ENCODE measurements around the gene CBL. TPM values are rescaled to one million over a fixed set of nuclear protein-coding genes. Genes with fewer than 3 reads are reported as not detected.

The CBL gene
- total RNA-seq, 4 donors from 2014 or later: 20.2 to 29.2 (median 25.1) TPM

GRCh38 chr11:119316729-119317591 lies 110.8 kb downstream of the CBL start, which contains the start of gene MCAM:
Gene MCAM, minus strand, starts transcription at chr11:119317130. Its CDS starts 29 bp downstream, at chr11:119317101.
- no peaks in the 10 kb centered on the region for H3K27me3 ChIP-seq
- H3K27ac ChIP-seq: peak within 1 kb of the TSS; percentile 90 to 99 (median 98)
- peaks cover 0 to 31% of the 10 kb centered on the region in 2 donors for H3K36me3 ChIP-seq
- TF ChIP-seq, protein P1, sequence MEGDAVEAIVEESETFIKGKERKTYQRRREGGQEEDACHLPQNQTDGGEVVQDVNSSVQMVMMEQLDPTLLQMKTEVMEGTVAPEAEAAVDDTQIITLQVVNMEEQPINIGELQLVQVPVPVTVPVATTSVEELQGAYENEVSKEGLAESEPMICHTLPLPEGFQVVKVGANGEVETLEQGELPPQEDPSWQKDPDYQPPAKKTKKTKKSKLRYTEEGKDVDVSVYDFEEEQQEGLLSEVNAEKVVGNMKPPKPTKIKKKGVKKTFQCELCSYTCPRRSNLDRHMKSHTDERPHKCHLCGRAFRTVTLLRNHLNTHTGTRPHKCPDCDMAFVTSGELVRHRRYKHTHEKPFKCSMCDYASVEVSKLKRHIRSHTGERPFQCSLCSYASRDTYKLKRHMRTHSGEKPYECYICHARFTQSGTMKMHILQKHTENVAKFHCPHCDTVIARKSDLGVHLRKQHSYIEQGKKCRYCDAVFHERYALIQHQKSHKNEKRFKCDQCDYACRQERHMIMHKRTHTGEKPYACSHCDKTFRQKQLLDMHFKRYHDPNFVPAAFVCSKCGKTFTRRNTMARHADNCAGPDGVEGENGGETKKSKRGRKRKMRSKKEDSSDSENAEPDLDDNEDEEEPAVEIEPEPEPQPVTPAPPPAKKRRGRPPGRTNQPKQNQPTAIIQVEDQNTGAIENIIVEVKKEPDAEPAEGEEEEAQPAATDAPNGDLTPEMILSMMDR (IDR thresholded peaks at IDR 0.05): no peak
- no peak for TF ChIP-seq EP300 (IDR thresholded peaks at IDR 0.05)
- peak; percentile 96 for TF ChIP-seq POLR2AphosphoS5 (IDR thresholded peaks at IDR 0.05)
- TF ChIP-seq POLR2A (IDR thresholded peaks at IDR 0.05): peak; percentile 85 to 91
- ATAC-seq: peak; percentile 44
- H3K9me3 ChIP-seq: no peaks in the 10 kb centered on the region
- no CpG with 5 or more reads among the region's 74 CpGs for WGBS, 2 donors (ENCODE audit: low coverage in 1 of 2)
- H3K4me1 ChIP-seq: peaks cover 12 to 99% (median 50%) of the 10 kb centered on the region in 3 donors
- peak within 1 kb of the TSS; percentile 70 to 87 for H3K4me3 ChIP-seq

DNA sequence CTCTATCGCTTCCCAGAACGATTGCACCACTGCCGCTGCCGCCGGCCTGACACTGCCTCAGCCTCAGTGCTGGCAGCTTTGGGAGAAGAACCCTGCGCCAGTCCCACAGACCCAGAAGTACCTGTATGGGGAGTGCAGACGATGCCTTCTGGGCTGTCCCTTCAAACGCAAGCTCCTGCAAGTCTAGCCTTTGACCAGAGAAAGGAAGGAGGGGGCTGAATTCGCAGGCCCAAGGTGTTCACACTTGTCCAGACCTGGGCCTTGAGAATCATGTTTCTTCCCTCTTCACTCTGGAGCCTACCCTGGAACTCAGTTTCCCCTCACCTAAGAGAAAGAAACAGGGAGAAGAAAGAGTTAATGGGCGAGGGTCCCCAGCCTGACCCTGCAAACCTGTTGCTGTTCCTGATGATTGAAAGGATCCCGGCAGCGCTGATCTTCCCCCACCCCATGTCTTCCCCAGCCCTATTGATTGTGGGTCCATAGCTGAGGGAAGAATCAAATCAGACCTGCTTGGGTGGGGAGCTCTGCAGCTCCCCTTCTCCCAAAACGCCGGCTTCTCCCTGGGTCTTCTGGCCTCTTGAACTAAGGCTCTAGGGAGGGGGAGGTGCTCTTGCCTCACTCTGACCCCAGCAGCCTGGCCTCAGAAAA lies 111.6 kb downstream of the CBL start:
- peaks cover 12 to 99% (median 53%) of the 10 kb centered on the region in 3 donors for H3K4me1 ChIP-seq
- ATAC-seq: no peak
- peak overlapping the region; percentile 70 to 87 for H3K4me3 ChIP-seq
- peaks cover 0 to 23% of the 10 kb centered on the region in 2 donors for H3K36me3 ChIP-seq
- TF ChIP-seq EP300 (IDR thresholded peaks at IDR 0.05): no peak
- TF ChIP-seq POLR2A (IDR thresholded peaks at IDR 0.05): peak in 1 of 2 donors; percentile 18
- peak overlapping the region; percentile 90 to 99 (median 98) for H3K27ac ChIP-seq
- H3K9me3 ChIP-seq: no peaks in the 10 kb centered on the region
- 66 to 72% methylated on average over 2 to 3 of the region's 14 CpGs for WGBS, 2 donors (ENCODE audit: low coverage in 1 of 2)
- no peaks in the 10 kb centered on the region for H3K27me3 ChIP-seq

GRCh38 chr11:119318240-119319135 lies 112.3 kb downstream of the CBL start:
- Histone ChIP-seq H3K36me3 (peaks cover 0 to 15% of the 10 kb centered on the region in 2 donors), H3K4me1 (peaks cover 12 to 99% (median 53%) of the 10 kb centered on the region in 3 donors), H3K27ac (peak overlapping the region; percentile 90 to 99 (median 98)), H3K4me3 (peak overlapping the region in 1 of 2 donors; percentile 87), H3K9me3 (no peaks in the 10 kb centered on the region), H3K27me3 (no peaks in the 10 kb centered on the region)
- peak; percentile 40 for ATAC-seq
- TF ChIP-seq, protein P1 (IDR thresholded peaks at IDR 0.05): no peak
- peak; percentile 93 for TF ChIP-seq POLR2AphosphoS5 (IDR thresholded peaks at IDR 0.05)
- no peak for TF ChIP-seq EP300 (IDR thresholded peaks at IDR 0.05)
- TF ChIP-seq POLR2A (IDR thresholded peaks at IDR 0.05): peak; percentile 55 to 70
- 23 to 46% methylated on average over 5 to 9 of the region's 22 CpGs for WGBS, 2 donors (ENCODE audit: low coverage in 1 of 2)

DNA sequence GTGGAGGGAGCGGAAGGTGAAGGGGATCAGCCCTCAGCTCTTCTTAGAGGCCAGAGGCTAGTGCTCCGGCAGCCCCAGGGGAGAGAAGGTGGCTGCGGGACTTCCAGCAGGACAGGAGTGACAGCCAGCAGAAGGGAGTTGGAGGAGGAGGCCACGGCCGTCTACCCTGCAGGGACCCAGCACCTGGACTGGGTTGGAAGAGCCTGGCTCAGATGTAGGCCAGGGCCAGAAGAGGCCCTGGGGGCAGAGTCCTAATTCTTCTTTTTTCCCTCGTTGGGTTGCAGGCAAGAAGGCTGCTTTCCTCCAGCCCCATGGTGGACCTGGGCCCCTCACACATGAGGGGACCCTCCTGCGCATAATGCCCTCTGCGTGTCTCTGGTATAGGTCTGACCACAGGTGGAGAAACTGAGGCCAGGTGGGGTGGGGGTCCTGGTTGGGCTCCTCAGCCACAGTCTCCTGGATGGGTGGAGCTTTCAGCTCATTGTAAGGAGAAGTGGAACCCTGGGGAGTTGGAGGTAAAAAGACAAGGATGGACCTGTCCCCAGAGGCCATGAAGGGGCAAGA lies 113.1 kb downstream of the CBL start:
- Histone ChIP-seq H3K27me3 (no peaks in the 10 kb centered on the region), H3K9me3 (no peaks in the 10 kb centered on the region), H3K4me3 (peak overlapping the region in 1 of 2 donors; percentile 87), H3K27ac (peak overlapping the region; percentile 90 to 99 (median 98)), H3K36me3 (peaks cover 0 to 8% of the 10 kb centered on the region in 2 donors), H3K4me1 (peaks cover 12 to 97% (median 55%) of the 10 kb centered on the region in 3 donors)
- TF ChIP-seq POLR2AphosphoS5 (IDR thresholded peaks at IDR 0.05) (no peak), EP300 (IDR thresholded peaks at IDR 0.05) (no peak), POLR2A (IDR thresholded peaks at IDR 0.05) (no peak)
- TF ChIP-seq, protein P1 (IDR thresholded peaks at IDR 0.05): no peak
- 31 to 65% methylated on average over 4 to 6 of the region's 8 CpGs for WGBS, 2 donors (ENCODE audit: low coverage in 1 of 2)
- ATAC-seq: no peak
